SKM-1 (cell line): ENCODE measurements around the gene PARVA.

Source experiments
- DNase-seq: peaks from one replicate; lab custom pipeline; 2025; ENCODE audit not compliant: unreplicated experiment; lab: John Stamatoyannopoulos, UW

PARVA gene

DNA sequence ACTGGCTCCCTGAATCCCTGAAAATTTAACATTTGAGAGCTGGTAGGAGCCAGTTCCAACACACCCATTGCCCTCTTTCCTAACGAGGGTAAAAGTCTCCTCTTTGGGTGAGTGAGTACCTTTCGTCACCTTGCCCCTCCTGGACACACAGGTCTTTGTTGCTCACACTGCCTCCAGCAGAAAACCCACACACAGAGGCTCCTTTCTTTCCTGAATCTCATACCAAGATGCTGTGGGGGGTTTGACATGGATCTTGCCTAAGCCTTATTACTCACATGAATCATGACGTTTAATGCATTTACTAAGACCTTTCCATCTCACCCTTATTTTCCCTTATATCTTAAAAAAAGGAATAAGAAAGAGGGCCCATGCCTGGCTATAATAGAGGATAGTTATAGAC lies 53.0 kb downstream of the PARVA start:
- DNase-seq = no peak

GRCh38 chr11:12430954-12431595 lies 53.7 kb downstream of the PARVA start:
- no peak for DNase-seq

DNA sequence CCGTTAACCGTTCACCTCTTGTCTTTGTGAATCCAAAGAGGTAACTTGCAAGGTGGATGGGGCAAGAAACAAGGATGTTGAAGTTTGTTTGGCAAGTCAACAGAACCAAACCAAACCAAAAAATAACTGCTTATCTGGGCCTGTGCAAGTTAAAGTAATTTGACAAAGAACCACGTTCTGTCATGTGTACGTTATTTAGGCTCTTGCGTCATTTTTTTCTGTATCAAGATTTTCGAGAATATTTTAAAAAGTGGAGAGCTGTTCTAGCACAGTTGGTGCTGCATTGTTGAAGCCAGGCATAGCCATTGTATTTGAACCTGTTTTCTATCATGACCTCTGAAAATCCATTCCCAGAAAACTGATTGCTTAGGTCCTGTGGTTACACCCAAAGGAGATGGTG lies 55.1 kb downstream of the PARVA start:
- DNase-seq = no peak

- no peak for DNase-seq
Measured at GRCh38 chr11:12433121-12433520, 55.8 kb downstream of the PARVA start.

GRCh38 chr11:12433571-12434324 lies 56.4 kb downstream of the PARVA start:
- DNase-seq = no peak

DNA sequence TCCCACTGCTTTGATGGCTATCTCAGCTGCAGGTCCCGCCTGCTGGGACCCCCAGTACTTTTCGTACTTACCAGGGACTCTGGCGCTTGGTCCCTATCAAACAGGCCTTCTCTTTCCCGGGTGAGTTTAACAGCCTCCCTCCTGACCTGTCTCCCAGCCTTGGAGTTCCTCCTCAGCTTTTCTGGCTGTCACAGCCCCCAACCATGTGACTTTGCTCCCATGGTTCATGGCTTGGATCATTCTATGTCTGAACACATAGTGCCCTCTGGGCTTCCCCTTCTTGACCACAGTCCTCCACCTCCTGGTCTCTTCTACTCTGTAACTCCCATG lies 56.9 kb downstream of the PARVA start:
- no peak for DNase-seq

DNA sequence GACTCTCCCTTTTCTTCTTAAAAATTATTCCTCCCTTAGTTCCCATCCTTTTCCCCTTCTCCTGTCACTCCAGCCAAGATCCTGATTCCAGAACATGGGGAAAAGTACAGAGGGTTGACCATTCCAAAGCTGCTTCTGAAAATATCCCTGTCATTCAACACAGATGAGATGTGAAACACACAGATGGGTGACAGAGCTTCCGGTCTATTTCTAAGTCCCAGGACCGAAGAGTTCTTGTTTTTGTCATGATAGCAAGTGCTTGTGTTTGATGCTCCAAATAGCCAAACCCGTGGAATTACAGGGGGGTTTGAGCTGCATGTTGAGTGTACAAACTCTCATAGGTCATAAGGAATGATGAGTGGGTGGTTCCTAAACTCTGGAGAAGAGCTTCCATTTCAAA lies 57.9 kb downstream of the PARVA start:
- DNase-seq = no peak

DNA sequence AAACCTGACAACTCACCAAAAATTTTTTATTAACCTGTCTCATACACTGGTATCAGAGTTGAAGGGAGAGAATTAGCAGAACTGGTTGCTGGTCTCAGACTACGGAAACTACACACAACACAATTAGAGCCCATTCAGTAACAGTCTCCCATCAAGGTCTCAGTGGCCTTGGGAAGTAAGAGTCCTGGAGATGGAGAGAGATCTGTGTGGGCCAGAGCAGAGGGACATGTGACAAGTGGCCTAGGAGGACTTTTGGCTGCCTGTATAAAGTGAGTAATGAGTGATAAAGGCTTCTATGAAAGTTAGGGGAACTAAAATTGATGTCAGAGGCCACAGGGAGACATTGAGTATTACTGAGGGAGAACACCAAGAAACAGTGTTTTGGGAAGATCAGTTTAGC lies 58.9 kb downstream of the PARVA start:
- DNase-seq = no peak

GRCh38 chr11:12438291-12438690 lies 60.9 kb downstream of the PARVA start:
- no peak for DNase-seq

GRCh38 chr11:12439615-12440014 lies 62.2 kb downstream of the PARVA start:
- no peak for DNase-seq

- no peak for DNase-seq
Measured at GRCh38 chr11:12440565-12440964, 63.2 kb downstream of the PARVA start.

DNA sequence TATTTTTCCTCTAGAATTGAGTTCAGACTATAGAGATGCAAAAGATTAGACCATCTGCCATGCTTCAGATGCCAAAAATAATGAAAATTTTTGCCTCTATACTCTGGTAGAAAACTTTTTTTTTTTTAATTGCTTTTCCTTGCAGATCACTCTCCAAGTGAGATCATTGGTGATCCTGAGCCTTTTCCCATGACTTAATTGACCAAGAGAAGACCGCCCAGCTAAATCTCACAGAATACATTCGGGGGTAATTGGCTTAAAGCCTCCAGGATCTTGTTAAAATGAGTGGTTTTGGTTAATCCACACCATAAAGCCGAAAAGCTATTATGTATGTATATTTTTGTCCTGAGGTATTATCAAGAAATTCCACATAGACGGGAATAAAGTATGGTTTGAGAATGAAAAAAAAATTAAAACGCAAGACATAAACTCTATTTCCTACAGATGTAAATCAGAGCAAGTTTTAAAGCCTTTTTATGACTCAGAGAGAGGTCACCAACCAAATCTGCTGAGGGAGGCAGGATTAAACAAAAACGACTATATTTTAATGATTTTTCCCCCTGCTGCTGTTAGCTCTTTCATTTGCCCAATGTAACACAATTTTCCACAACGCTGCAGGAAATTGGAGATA lies 64.0 kb downstream of the PARVA start:
- DNase-seq = no peak

- DNase-seq = no peak
Measured at GRCh38 chr11:12444601-12445000, 67.2 kb downstream of the PARVA start.

GRCh38 chr11:12445001-12445400 lies 67.6 kb downstream of the PARVA start:
- DNase-seq = no peak

- DNase-seq = no peak
Measured at GRCh38 chr11:12446863-12447262, 69.5 kb downstream of the PARVA start.

GRCh38 chr11:12448131-12448939 lies 71.0 kb downstream of the PARVA start:
- DNase-seq = no peak

DNA sequence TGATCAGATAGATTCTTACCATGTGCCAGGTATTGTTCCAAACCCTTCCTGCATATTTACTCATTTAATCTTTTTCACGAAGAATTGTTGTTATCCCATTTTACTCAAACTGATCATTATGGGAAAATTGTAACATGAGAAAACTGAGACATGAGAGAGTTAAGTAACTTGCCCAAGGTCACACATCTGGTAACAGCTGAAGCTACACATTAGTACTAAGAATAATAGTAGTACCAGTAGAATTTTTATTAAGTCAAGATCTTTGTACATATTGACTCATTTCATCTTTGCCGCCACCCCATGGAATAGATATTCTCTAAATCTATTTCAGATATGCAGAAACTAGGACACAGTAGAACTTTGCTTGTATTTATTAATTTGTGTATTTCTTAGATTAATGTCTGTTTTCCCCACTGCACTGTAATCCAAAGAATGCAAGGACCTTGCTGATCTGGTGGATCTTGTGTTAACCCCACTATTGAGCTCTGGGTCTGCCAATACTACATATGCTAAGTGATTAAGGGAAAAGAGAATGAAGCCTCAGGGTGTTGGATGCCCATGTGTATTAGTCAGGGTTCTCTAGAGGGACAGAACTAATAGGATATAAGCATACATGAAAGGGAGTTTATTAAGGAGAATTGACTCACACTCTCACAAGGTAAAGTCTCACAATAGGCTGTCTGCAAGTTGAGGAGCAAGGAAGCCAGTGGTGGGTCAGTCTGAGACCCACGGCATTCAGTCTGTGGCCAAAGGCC lies 72.8 kb downstream of the PARVA start:
- DNase-seq = no peak

- DNase-seq = no peak
Measured at GRCh38 chr11:12451179-12451814, 73.9 kb downstream of the PARVA start.

DNA sequence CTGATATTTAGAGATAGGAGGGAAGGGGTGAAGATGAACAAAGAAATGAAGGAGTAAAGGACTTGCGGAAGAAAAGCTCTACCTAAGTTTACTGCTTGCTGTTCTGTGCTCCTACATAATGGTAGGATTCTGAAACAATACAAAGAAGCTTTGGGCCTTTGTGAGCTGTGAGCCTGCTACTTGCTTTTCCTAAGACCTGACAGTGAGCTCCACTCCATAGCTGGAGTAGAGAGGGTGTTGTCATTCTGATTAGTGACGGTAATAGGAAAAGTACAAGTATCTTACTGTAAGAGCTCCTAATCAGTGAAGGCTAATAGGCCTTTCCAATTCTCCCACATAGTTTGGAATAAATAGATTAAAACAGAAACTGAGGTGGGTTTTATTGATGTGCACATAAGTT lies 75.9 kb downstream of the PARVA start:
- DNase-seq = no peak

GRCh38 chr11:12454782-12455181 lies 77.4 kb downstream of the PARVA start:
- no peak for DNase-seq
